ENCODE measurements around the gene PLPP3.

The PLPP3 gene

DNA sequence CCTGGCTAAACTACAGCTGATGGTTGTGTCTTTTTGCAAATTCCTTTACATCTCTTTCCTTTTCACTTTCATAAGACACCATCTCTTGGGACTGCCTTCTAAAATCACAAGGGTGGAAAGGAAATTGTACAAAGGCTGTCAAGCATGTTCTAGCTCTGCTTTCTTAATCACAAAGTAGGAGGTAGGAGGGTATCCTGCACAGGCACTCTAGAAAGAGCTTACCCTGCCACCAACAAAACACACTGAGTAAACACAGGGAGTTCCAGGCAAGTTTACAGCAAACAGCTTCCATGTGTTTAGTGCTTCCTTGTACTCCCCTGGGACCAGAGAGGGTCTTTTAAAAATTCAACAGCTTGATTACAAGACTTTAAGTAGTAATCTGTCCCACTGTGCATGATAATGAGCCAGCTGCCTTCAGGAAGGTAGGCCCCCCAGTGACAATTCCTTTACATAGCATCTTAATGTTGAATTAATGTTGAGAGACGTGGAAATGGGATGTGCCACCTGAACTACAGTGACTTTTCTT lies 2.4 kb downstream of the PLPP3 start:
- H3K4me3 ChIP-seq (ENCODE audit: low read depth, low read length): peak overlapping the region; percentile 88

DNA sequence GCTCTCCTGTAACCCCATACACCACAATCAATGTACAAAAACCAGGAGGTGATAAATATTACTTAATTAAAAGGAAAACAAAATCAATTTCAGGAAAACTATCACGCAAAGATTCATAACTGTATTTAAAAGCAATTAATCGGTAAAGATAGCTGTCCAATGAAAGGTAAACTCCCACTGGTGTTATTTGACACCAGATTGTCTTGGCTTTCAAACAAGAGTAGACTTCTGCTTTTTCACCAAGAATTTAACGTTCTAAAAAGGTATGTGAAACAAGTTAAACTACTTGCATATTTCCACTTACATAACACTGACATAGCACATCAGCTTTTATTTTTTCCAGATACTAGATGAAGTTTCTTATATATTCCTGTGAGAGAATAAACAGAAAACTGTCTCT lies 3.5 kb downstream of the PLPP3 start:
- H3K4me3 ChIP-seq (ENCODE audit: low read depth, low read length): peak overlapping the region; percentile 88

DNA sequence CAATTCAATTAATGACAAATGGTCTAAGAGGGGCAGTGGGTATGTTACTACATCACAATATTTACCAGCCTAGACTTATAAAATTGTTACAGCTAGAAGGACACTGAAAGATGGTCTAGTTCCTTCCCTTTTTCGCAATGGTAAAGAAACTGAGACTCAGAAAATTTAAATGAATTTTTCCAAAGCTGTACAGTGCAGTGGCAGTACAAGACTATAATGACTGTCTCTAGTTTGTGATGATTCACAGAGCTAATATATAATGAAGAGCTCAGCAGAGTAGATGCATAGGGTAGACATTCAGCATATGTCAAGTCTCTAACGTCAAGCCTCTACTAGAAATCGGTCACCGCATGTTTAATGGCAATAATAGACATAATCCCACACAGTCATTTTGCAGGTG lies 4.6 kb downstream of the PLPP3 start:
- no peak overlapping the region for H3K4me3 ChIP-seq (ENCODE audit: low read depth, low read length)

GRCh38 chr1:56573311-56573710 lies 6.1 kb downstream of the PLPP3 start:
- H3K4me3 ChIP-seq (ENCODE audit: low read depth, low read length): no peak overlapping the region

- H3K4me3 ChIP-seq (ENCODE audit: low read depth, low read length): no peak overlapping the region
Observed at GRCh38 chr1:56572334-56573050, 6.9 kb downstream of the PLPP3 start.

DNA sequence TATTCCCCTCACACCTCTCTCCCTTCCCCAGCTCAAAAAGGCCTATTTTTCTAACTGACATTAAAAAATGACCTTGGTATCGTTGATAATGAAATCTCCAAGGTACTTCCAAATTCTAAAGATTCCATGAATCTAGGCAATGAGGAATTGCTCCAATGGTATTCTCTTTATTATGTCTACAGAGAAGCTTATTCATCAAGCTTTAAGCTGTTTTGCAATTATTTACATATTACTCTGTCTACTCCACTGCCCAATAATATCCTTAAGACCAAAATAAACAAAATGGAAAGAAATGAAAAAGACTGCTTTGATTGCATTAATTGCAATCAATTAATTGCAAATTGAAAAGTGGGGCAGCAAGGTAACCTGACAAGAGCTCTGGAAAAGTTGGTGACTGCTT lies 7.9 kb downstream of the PLPP3 start:
- no peak overlapping the region for H3K4me3 ChIP-seq (ENCODE audit: low read depth, low read length)

- H3K4me3 ChIP-seq (ENCODE audit: low read depth, low read length): no peak overlapping the region
Observed at GRCh38 chr1:56570924-56571372, 8.4 kb downstream of the PLPP3 start.

DNA sequence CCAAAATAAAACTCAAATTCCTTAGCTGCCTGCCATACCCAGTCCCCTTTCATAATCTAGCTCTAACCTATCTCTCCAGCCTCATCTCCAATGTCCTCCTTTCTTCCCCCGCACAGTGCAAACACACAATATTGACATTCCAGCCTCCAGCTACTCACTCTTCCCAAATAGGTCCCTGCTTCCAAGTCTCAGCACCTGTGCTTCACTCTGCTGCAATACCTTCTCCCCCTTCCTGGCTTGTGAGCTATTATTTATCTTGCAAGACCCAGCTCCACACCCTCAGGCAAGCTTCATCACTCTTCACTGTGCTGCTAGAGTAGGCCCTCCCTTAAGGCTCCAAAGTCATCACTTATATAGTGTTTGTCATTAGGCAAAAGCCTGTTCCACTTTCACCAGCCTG lies 9.7 kb downstream of the PLPP3 start:
- no peak overlapping the region for H3K4me3 ChIP-seq (ENCODE audit: low read depth, low read length)

DNA sequence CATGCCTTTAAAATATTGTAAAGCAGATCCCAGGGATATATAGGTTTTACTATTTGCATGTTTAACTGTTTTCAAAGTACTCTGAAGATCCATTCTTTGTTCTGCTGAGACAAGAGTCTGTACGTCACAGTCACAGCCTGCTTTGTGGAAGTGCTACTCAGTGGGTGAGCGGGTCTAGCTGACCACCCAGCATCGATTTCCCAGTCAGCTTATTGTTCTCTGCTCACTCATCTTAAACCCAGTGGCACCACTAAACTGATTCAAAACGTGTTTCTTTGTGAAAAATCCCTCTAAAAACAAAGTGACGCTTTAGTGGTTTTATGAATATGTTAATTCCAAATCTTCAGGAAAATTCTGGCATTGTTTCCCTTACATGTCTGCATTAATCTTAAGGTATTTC lies 12.4 kb downstream of the PLPP3 start:
- H3K4me3 ChIP-seq (ENCODE audit: low read depth, low read length): no peak overlapping the region

DNA sequence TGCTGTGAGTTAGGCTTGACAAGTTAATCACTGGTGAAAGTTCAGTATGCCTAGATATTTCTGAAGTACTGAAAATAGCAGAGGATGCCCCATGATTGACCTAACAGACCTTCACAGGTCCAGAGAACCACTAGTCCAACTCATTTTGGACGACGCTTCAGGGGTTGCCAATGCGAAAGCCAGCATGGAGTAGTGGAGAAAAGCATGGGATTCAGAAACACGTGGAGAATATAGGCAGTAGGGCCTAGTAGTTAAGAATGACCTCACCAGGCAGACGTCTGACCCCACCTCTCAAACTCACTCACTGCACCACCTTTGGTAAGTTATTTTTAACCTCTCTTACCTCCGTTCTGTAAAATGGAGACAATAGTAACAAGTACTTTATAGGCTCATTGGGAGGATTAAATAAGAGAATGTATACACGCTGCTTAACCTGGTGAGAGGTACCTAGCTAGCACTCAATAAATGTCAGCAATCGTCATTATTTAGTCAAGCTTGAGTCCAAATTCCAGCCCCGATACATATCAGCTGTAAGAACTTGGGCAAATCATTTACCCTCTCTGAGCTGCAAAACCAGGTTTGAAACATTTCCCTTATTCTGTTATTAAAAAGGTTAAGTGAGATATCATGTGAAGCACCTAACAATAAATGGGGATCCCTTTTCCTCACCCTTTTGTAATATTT lies 13.2 kb downstream of the PLPP3 start:
- H3K4me3 ChIP-seq (ENCODE audit: low read depth, low read length): no peak overlapping the region

- no peak overlapping the region for H3K4me3 ChIP-seq (ENCODE audit: low read depth, low read length)
Observed at GRCh38 chr1:56564615-56565014, 14.7 kb downstream of the PLPP3 start.

- no peak overlapping the region for H3K4me3 ChIP-seq (ENCODE audit: low read depth, low read length)
Observed at GRCh38 chr1:56563568-56563967, 15.8 kb downstream of the PLPP3 start.

- no peak overlapping the region for H3K4me3 ChIP-seq (ENCODE audit: low read depth, low read length)
Observed at GRCh38 chr1:56562891-56563452, 16.4 kb downstream of the PLPP3 start.

- H3K4me3 ChIP-seq (ENCODE audit: low read depth, low read length): no peak overlapping the region
Observed at GRCh38 chr1:56561227-56562019, 17.9 kb downstream of the PLPP3 start.

DNA sequence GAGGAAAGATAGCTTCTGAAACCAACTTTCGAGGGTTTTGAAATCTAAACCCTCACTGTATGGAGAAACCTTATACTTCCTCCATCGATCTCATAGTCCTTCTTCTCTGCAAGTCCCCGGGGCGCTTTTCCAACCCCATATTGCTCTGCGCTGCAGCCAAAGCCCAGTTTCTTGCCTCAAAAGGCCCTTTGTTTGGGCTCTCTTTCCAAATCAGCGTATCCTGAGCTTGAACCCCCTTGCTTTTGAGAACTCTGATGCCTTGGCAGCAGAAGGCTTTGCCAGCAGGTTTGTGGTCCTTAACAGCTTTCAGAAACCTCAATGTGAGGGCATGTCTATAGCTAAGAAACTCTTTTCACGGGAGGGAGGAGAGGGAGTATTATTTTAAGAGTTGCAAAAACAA lies 21.6 kb downstream of the PLPP3 start:
- no peak overlapping the region for H3K4me3 ChIP-seq (ENCODE audit: low read depth, low read length)

- no peak overlapping the region for H3K4me3 ChIP-seq (ENCODE audit: low read depth, low read length)
Observed at GRCh38 chr1:56555448-56555847, 23.9 kb downstream of the PLPP3 start.

- no peak overlapping the region for H3K4me3 ChIP-seq (ENCODE audit: low read depth, low read length)
Observed at GRCh38 chr1:56553046-56553445, 26.3 kb downstream of the PLPP3 start.

DNA sequence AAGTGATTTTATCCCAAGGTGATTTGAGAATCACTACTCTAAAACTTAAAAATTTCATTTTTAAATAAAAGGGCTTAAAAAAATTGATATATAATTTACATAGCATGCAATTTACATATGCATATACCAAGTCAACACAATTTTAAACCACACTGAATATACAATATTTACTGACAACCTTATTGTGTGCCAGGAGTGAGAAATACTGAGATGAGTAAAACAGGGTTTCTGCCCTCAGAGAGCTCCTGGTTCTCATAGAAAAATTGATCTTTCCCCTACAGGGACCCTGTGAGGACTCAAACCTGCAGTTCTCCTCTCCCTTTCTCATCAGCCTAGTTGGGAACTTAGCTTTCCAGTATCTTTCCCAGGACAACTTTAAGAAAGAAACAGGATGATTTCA lies 27.0 kb downstream of the PLPP3 start:
- H3K4me3 ChIP-seq (ENCODE audit: low read depth, low read length): no peak overlapping the region

GRCh38 chr1:56551691-56552090 lies 27.7 kb downstream of the PLPP3 start:
- H3K4me3 ChIP-seq (ENCODE audit: low read depth, low read length): no peak overlapping the region

GRCh38 chr1:56550859-56551188 lies 28.5 kb downstream of the PLPP3 start:
- no peak overlapping the region for H3K4me3 ChIP-seq (ENCODE audit: low read depth, low read length)

DNA sequence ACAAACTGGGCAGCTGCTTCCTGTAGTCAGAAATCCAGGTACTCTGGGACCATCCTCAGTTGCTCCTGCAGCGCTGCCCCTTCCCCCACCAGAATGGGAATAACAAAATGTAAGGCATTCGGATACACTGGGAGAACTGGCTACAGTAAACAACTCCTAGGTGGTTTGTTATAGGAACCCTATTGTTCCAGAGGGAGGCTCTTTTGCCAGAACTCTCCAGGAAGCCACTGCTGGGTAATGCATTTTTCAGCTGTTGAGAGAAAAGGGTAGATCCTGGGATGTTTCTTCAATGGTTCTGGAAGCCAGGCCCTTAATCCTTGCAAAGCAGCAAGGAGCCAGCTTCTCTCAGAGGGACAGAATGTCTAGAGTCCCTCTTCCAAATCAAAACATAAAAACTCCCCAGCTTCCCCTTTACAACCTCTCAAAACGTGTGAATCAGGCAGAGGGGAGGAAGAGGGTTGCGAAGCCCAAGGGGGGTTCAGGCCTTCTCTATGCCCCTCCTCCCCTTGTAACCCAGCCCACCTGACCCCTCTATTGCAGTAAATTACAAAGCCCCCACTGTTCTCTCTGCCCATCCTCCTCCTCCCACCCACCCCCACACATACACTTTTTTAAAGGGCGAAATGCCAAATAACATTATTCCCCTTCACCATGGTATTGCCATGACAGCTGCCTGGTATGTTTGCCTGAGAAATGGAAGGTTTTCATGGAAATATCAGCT lies 29.1 kb downstream of the PLPP3 start:
- no peak overlapping the region for H3K4me3 ChIP-seq (ENCODE audit: low read depth, low read length)

Measured in iPS-11a (cell line).